ENCODE results near the gene EXOC6.

EXOC6 gene

DNA sequence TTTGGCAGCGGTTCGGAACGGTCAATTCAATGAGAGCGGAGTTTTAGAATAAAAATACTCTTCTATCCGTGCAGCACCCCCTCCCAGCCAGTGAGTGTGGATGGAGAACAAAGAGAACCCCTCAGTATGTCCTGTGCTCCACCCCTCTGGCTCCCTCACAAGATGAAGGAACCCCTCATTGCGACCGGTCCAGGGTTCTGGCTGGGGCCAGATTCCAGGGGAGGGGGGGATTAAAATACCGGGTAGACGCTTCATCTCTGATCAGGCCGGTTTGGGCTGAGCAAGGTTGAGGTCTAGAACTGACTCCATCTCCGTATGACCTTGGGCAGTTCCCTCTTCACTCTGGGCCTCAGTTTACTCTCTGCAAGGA lies 218.2 kb downstream of the EXOC6 start:
- TF ChIP-seq, protein P1, sequence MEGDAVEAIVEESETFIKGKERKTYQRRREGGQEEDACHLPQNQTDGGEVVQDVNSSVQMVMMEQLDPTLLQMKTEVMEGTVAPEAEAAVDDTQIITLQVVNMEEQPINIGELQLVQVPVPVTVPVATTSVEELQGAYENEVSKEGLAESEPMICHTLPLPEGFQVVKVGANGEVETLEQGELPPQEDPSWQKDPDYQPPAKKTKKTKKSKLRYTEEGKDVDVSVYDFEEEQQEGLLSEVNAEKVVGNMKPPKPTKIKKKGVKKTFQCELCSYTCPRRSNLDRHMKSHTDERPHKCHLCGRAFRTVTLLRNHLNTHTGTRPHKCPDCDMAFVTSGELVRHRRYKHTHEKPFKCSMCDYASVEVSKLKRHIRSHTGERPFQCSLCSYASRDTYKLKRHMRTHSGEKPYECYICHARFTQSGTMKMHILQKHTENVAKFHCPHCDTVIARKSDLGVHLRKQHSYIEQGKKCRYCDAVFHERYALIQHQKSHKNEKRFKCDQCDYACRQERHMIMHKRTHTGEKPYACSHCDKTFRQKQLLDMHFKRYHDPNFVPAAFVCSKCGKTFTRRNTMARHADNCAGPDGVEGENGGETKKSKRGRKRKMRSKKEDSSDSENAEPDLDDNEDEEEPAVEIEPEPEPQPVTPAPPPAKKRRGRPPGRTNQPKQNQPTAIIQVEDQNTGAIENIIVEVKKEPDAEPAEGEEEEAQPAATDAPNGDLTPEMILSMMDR (IDR thresholded peaks at IDR 0.05; ENCODE audit: low read depth, low read length, missing control alignments) = no peak
- in situ Hi-C loops (cut with HindIII; ENCODE audit: low sequenced_read_pairs) = loop anchor here (5.0 kb wide), 1 partner anchor 221 kb away; no protein-coding TSS in a partner anchor
- no peak overlapping the region for H3K4me3 ChIP-seq (ENCODE audit: low read depth, low read length)
- no peak for DNase-seq (ENCODE audit: low read depth)

DNA sequence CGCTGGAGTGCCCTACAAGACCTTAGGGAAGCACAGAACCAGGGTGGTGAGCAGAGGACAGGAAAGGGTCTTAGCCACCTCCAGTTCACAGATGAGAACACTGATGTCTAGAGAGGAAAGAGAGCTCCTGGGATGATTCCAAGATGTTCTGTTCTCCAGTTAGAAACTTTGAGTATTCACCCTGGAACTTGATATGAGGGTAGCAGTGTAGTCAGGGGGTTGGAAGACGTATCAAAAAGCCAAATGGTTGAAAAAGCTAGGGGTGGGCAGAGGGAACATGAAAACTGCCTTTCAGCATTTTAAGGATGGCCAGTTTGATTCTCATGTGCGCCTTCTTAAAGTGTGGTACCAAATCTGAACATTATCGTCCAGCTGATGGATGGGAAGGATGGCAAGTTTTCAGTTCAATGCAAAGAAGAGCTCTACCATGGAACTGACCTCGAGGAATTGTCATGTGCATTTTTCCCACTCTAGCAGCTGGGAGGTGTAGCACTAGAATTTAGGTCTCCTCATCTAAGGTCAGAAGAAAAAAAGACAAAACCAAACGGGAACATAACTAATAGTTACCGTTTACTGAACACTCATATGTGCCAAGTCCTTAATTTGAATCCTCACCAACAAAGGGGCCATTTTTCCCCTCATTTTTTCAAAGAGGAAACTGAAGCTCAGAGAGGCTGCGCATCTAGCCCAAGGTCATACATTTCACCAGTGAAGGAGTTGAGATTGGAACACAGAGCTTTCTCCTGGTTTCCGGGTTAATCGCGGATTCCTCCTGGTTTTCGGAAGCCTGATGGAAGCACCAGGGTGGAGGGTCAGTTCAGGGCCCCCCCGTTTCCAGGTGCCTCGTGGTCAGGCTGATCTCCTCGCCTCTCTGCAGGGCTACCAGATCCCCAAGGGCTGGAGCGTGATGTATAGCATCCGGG lies 219.4 kb downstream of the EXOC6 start:
- DNase-seq (ENCODE audit: low read depth) = no peak
- H3K4me3 ChIP-seq (ENCODE audit: low read depth, low read length) = no peak overlapping the region
- TF ChIP-seq, protein P1 (IDR thresholded peaks at IDR 0.05; ENCODE audit: low read depth, low read length, missing control alignments) = no peak
- in situ Hi-C loops (cut with HindIII; ENCODE audit: low sequenced_read_pairs) = loop anchor here (5.0 kb wide), 1 partner anchor 220 kb away; no protein-coding TSS in a partner anchor

DNA sequence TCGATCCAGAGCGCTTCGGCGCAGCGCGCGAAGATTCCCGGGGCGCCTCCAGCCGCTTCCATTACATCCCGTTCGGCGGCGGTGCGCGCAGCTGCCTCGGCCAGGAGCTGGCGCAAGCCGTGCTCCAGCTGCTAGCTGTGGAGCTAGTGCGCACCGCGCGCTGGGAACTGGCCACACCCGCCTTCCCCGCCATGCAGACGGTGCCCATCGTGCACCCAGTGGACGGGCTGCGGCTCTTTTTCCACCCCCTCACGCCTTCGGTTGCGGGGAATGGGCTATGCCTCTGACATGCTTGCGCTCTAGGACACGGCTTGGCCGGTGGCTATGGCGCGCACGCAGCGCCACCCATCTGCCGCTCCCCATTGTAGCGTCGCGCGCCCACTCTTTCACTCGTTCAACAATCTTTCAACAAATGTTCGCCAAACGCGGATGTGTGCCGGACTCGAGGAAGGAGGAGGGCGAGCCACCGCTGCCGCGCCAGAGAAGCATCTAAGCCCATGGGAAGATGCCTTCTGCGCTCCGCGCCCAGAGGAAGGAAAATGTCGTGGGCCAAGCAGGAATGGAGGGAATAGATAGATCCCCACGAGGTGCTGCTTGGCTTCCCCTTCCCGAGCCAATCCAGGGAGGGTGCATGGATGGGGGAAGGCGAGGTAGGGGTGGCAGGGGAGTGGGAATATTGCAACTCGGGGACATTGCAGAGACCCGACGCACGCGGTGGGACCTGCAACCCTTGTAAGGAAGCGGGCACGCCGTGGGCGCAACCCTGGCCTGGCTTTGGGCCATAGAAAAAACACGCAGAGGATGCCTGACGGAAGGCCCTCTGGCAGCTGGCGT lies 220.3 kb downstream of the EXOC6 start:
- in situ Hi-C loops (cut with HindIII; ENCODE audit: low sequenced_read_pairs) = loop anchor here (5.0 kb wide), 1 partner anchor 219 kb away; no protein-coding TSS in a partner anchor
- TF ChIP-seq, protein P1 (IDR thresholded peaks at IDR 0.05; ENCODE audit: low read depth, low read length, missing control alignments) = no peak
- DNase-seq (ENCODE audit: low read depth) = no peak
- no peak overlapping the region for H3K4me3 ChIP-seq (ENCODE audit: low read depth, low read length)

DNA sequence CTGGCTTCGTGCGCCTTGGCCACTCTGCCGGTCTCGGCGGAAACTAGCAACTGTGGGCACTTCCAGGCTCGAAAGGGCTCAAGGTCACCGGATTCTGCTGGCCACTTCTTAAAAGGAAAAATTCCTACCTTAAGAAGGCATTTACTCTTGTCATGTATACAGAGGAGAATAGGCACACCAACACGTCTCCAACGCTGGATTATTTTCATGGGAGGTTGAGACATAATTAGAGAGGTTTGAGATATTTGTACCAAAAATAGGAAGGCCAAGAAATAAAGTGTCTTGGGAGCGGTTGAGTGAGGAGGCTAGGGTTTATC lies 220.9 kb downstream of the EXOC6 start:
- DNase-seq (ENCODE audit: low read depth) = no peak
- in situ Hi-C loops (cut with HindIII; ENCODE audit: low sequenced_read_pairs) = loop anchor here (5.0 kb wide), 1 partner anchor 218 kb away; no protein-coding TSS in a partner anchor
- H3K4me3 ChIP-seq (ENCODE audit: low read depth, low read length) = no peak overlapping the region
- TF ChIP-seq, protein P1 (IDR thresholded peaks at IDR 0.05; ENCODE audit: low read depth, low read length, missing control alignments) = no peak

DNA sequence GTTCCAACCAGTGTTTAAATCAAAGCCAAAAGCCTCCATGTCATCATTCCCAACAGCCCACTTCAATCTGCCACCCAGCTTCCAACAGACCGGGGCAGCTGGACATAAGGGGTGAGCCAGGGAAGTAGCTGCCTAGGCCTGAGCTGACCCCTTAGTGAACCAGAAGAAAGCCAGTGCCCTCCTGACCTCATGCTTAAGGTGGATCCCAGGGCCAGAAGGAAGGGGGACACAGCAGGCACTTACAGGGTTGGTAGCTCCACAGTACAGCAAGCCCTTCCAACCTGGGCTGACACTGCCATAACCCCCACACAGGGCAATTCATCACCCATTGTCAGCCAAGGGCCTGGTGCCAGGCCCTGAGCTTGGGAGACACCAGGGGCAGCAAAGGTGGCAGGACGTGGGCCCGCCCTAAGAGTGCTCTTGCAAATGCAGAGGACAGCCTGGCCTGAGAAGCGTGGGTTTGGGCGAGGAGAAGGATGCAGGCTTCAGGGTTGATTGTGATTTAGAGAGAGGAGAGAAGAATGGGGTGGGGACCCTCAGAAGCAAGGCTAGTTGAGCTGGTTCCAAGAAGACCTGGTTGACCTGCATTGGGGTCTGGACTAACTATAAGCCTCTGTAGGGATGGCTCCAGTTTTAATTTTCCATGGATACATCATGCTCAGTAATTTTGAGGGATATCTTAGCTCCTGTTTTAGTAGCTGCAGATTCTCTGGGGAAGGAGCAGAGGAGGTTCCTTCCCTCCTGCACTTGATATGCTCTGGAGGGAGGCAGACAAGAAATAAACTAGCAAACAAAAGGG lies 222.3 kb downstream of the EXOC6 start:
- DNase-seq (ENCODE audit: low read depth) = no peak
- in situ Hi-C loops (cut with HindIII; ENCODE audit: low sequenced_read_pairs) = no loop called here
- TF ChIP-seq, protein P1 (IDR thresholded peaks at IDR 0.05; ENCODE audit: low read depth, low read length, missing control alignments) = no peak
- H3K4me3 ChIP-seq (ENCODE audit: low read depth, low read length) = no peak overlapping the region

DNA sequence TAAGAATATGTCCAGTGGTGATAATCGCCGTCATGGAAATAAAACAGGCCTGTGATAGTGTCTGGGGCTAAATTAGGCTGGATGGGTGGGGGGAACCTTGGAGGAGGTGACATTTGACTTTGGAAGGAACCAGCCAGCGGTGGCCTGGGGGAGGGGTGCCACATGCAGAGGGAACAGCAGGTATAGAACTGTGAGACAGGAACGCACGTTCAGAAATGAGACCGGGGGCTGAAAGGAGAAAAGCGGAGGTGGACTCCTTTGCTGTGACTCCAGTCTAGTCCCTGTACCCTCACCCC lies 222.8 kb downstream of the EXOC6 start:
- no peak overlapping the region for H3K4me3 ChIP-seq (ENCODE audit: low read depth, low read length)
- DNase-seq (ENCODE audit: low read depth) = no peak
- TF ChIP-seq, protein P1 (IDR thresholded peaks at IDR 0.05; ENCODE audit: low read depth, low read length, missing control alignments) = no peak
- in situ Hi-C loops (cut with HindIII; ENCODE audit: low sequenced_read_pairs) = no loop called here
